Measurements from ENCODE around the gene CYP4B1. TPM values are rescaled to one million over a fixed set of nuclear protein-coding genes. Genes with fewer than 3 reads are reported as not detected.
"Not testable (repeated sequence)": the region's sequence is repeated elsewhere in the genome, so short reads cannot be mapped to it uniquely, and the experiment has no call there.

The CYP4B1 gene
- total and polyA plus RNA-seq, 2 donors (not counting 3 experiments of a cell fraction or from before 2014, with no cell fraction given): not detected

DNA sequence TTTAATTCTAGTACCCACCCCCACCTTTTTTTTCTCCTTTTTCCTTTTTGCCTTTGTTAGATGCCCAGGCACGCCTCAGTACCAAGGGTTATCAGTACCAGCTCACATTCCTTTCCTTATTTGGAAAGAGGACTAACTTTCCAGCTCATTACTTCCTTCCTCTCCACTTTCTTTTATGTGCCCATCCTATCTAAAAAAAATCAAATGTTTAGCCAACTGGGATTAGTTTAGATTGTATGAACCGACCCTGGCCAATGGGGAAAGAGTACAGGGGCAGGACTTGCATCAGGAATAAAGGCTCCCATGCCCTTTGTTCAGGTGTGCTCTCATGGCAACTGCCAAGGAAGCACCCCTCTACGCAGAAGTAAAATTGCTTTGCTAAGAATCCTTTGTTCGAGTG is 44.1 kb upstream of the CYP4B1 start:
- peaks cover 21% of the 10 kb centered on the region for H3K4me1 ChIP-seq (ENCODE audit: control insufficient read depth, extremely low read depth, insufficient read depth, low read length)
- H3K27me3 ChIP-seq (ENCODE audit: control insufficient read depth in 2 of 2, insufficient read depth in 2 of 2, low read length in 2 of 2); BruUV-seq (replicated peaks); H3K27ac ChIP-seq (ENCODE audit: insufficient read depth, low read depth, low read length); H3K36me3 ChIP-seq (ENCODE audit: control insufficient read depth in 2 of 2, extremely low read depth in 1 of 2, insufficient read depth in 2 of 2, low read length in 2 of 2); H3K9me1 ChIP-seq (replicated peaks; ENCODE audit: control insufficient read depth, extremely low read depth, insufficient read depth, low read length); H4K20me1 ChIP-seq (replicated peaks; ENCODE audit: control insufficient read depth, extremely low read depth, insufficient read depth, low read length); POLR2A ChIA-PET; H3K79me2 ChIP-seq (ENCODE audit: control insufficient read depth, insufficient read depth, low read length); H3K9ac ChIP-seq (replicated peaks; ENCODE audit: extremely low read depth, insufficient read depth, low read length); H3K9me3 ChIP-seq (replicated peaks; ENCODE audit: control insufficient read depth, insufficient read depth, low read length); H3K4me2 ChIP-seq (ENCODE audit: insufficient read depth, low read length); H2AFZ ChIP-seq (ENCODE audit: low read depth, low read length); H3K4me3 ChIP-seq (replicated peaks in 1 of 3; ENCODE audit: insufficient read depth in 1 of 3, low read depth in 1 of 3, low read length in 3 of 3); dilution Hi-C loops (cut with MboI; ENCODE audit: extremely low pct_ligation_motif_present, low sequenced_read_pairs): not testable (repeated sequence)
- intact Hi-C loops (cut with micrococcal nuclease): loop anchor here (10.0 kb wide), 1 partner anchor 350 kb away; no protein-coding TSS in a partner anchor
- peak; percentile 61 for FAIRE-seq
- DNase-seq (ENCODE audit: low read depth, low spot score): peak; percentile 36
- CTCF ChIA-PET: interaction anchor here (1.3 to 1.8 kb wide), 2 partner anchors 9 to 19 kb away, joined by 3 to 7 read pairs; no protein-coding TSS in a partner anchor
- TF ChIP-seq GATA2 (IDR thresholded peaks at IDR 0.05; ENCODE audit: insufficient read depth, insufficient read length, low read depth, low read length) (peak; percentile 64), POLR2AphosphoS5 (IDR thresholded peaks at IDR 0.05; ENCODE audit: insufficient read depth, low read depth, low read length) (peak; percentile 42), FOS (IDR thresholded peaks at IDR 0.05; ENCODE audit: borderline replicate concordance, insufficient read depth, low read length) (peak; percentile 12)

- intact Hi-C loops (cut with micrococcal nuclease) (loop anchor here (10.0 kb wide), 1 partner anchor 350 kb away; no protein-coding TSS in a partner anchor), dilution Hi-C loops (cut with MboI; ENCODE audit: extremely low pct_ligation_motif_present, low sequenced_read_pairs) (no loop called here)
- Histone ChIP-seq H2AFZ (ENCODE audit: low read depth, low read length) (no peak overlapping the region), H3K9me3 (replicated peaks; ENCODE audit: control insufficient read depth, insufficient read depth, low read length) (no peaks in the 10 kb centered on the region), H3K4me1 (ENCODE audit: control insufficient read depth, extremely low read depth, insufficient read depth, low read length) (peaks cover 21% of the 10 kb centered on the region), H3K27me3 (ENCODE audit: control insufficient read depth in 2 of 2, insufficient read depth in 2 of 2, low read length in 2 of 2) (no peaks in the 10 kb centered on the region), H3K4me3 (replicated peaks in 1 of 3; ENCODE audit: insufficient read depth in 1 of 3, low read depth in 1 of 3, low read length in 3 of 3) (no peak overlapping the region), H3K4me2 (ENCODE audit: insufficient read depth, low read length) (no peak overlapping the region), H3K27ac (ENCODE audit: insufficient read depth, low read depth, low read length) (no peak overlapping the region), H3K9ac (replicated peaks; ENCODE audit: extremely low read depth, insufficient read depth, low read length) (no peak overlapping the region), H3K36me3 (ENCODE audit: control insufficient read depth in 2 of 2, extremely low read depth in 1 of 2, insufficient read depth in 2 of 2, low read length in 2 of 2) (no peaks in the 10 kb centered on the region), H3K9me1 (replicated peaks; ENCODE audit: control insufficient read depth, extremely low read depth, insufficient read depth, low read length) (no peaks in the 10 kb centered on the region), H3K79me2 (ENCODE audit: control insufficient read depth, insufficient read depth, low read length) (no peaks in the 10 kb centered on the region), H4K20me1 (replicated peaks; ENCODE audit: control insufficient read depth, extremely low read depth, insufficient read depth, low read length) (no peaks in the 10 kb centered on the region)
- ChIA-PET POLR2A (no interaction called here), CTCF (interaction anchor here (1.8 kb wide), 1 partner anchor 9 kb away, joined by 7 read pairs; no protein-coding TSS in a partner anchor)
- no peak for TF ChIP-seq EZH2 (IDR thresholded peaks at IDR 0.05; ENCODE audit: borderline replicate concordance, low read depth, low read length, severe bottlenecking)
- TF ChIP-seq POLR2AphosphoS5 (IDR thresholded peaks at IDR 0.05; ENCODE audit: insufficient read depth, low read depth, low read length): no peak
- no peak for TF ChIP-seq MAX (IDR thresholded peaks at IDR 0.05; ENCODE audit: insufficient read depth, insufficient read length)
- TSS peak; percentile 89 for BruUV-seq (replicated peaks)
- DNase-seq (ENCODE audit: low read depth, low spot score): no peak
- no peak for FAIRE-seq
These were observed 43.7 kb upstream of the CYP4B1 start for GRCh38 chr1:46755121-46755520.
